G401 (cell line): ENCODE results near the gene LCT. TPM values are rescaled to one million over a fixed set of nuclear protein-coding genes. Genes with fewer than 3 reads are reported as not detected.
"Not testable (repeated sequence)": the region's sequence is repeated elsewhere in the genome, so short reads cannot be mapped to it uniquely, and the experiment has no call there.

ENCODE experiments used
- DNase-seq: peaks from one replicate; pipeline ENCODE4 v3.0.0-alpha.2; 2015; ENCODE audit warnings: low spot score
- in situ Hi-C: cut with HindIII; loops from 2 replicates; pipeline ENCODE4 v1.10.0; 2016; ENCODE audit warnings: low sequenced_read_pairs, mixed read lengths
- total RNA-seq: library from RNA; depleted of rRNA; stranded (reverse); fragments of >200 nt; shearing (Covaris generic); gene quantifications from 2 replicates; pipeline ENCODE4 v1.2.3, GENCODE V29; 2014; rRNA removed

LCT gene
- total RNA-seq, result not detected in 2 replicates

DNA sequence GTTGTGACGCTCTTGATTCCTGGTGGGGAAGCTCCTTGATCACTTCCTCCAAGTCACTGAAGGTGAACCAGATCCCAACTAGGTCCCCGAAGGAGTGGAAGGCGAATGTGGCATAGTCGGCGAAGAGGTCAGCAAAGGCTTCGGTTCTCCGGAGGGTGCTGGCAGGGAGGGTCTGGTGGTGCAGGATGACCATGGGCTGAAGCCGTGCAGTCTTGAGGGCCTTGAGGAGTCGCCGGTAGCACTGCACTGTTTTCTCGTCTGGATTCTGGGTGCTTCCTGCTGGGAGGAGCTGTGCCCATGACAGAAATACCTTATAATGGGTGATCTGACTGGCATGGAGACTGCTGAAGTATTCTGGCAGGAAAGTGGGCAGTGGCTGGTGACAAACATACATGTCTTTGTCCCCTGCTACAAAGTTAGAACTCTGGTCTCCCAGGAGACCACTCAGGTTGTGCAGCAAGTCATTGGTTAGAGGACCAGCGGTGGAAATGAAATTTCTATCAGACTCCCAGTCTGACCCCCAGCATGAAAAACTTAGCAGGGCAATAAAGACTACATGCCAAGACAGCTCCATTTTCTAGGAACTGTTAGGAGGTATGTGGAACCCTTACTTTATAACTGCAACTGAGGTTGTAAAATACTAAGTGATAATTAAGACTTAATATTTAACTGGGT, at the start of gene LCT:
TSS of gene LCT (minus strand) at position 589 of the 675 bp plus-strand sequence. CDS start at position 574, 15 bp downstream.
- no peak for DNase-seq
- in situ Hi-C loops, result no loop called here

DNA sequence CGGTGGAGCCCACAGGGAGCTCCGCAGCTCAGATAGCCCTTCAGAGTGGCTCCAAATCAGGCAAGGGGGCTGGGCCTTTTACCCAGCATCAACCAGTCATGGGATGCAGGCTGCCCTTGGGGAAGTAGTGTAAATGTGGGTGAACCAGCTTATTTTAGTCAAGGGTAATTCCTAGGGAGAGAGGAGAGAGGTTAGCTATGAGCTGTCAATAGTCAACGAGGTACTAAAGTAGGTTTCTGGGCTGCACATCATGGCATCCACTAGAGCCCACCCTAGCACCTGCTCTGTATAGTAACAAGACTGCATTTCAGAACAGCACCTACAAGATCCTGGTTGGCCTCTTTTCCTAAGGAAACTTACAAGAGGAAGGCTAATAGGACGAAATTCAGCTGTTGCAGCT, 48.7 kb upstream of the LCT start:
- in situ Hi-C loops, result no loop called here
- DNase-seq, result no peak

DNA sequence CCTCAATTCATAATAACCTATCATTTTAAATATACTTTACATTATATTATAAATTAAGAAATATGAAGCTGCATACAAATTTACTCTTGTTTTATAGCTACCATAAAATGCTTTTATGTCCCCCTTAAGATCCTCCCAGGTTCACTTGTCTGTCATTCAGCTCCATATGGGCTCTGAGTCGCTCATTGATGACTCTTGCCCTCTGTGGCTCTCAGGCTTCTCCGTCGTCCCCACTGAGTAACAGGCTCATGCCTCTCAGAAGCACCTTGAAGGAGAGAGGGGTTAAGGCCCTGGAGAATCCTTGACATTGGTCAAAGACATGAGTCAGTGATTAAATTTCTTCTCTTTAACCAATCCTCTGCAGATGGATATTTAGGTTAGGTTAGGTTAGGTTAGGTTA, 45.4 kb upstream of the LCT start:
- in situ Hi-C loops, result no loop called here

DNA sequence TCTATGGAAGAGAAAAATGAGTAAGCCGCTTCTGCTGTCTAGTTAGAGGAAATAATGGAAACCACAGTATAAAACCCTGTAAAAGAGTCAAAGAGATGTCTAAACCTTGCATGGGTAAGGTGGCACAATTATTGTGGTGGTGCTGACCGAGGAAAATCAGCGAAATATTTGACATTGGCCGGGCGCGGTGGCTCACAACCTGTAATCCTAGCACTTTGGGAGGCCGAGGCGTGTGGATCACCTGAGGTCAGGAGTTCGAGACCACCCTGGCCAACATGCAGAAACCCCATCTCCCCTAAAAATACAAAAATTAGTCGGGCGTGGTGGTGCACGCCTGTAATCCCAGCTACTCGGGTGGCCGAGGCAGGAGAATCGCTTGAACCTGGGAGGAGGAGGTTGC, 39.8 kb upstream of the LCT start:
- in situ Hi-C loops, DNase-seq: not testable (repeated sequence)

More for the DNA sequence above, 45.4 kb upstream of the LCT start:
- DNase-seq, result no peak

- peak; percentile 99 for DNase-seq
- in situ Hi-C loops, result no loop called here
Measured at GRCh38 chr2:135876066-135876711, 39.2 kb upstream of the LCT start, which contains the start of gene MCM6. TSS of gene MCM6 (minus strand) at chr2:135876443. CDS start at chr2:135876365, 78 bp downstream.

- peak; percentile 62 for DNase-seq
- in situ Hi-C loops, result no loop called here
Measured at GRCh38 chr2:135875491-135876065, 38.6 kb upstream of the LCT start.

DNA sequence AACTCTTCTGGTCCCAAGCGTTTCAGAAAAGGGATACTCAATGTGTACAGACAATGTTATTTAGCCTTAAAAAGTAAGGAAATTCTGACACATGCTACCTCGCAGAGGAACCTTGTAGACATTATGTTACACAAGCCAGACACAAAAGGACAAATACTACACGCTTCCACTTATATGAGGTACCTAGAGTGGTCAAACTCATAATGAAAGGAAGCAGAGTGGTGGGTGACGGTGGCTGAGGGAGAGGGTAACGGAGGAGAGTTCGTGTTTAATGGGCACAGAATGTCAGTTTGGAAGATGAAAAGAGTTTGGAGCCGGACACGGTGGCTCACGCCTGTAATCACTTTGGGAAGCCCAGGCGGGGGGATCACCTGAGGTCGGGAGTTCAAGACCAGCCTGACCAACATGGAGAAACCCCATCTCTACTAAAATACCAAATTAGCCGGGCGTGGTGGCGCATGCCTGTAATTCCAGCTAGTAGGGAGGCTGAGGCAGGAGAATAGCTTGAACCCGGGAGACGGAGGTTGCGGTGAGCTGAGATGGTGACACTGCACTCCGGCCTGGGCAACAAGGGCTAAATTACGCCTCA, 37.9 kb upstream of the LCT start:
- in situ Hi-C loops, result no loop called here
- DNase-seq, result no peak

DNA sequence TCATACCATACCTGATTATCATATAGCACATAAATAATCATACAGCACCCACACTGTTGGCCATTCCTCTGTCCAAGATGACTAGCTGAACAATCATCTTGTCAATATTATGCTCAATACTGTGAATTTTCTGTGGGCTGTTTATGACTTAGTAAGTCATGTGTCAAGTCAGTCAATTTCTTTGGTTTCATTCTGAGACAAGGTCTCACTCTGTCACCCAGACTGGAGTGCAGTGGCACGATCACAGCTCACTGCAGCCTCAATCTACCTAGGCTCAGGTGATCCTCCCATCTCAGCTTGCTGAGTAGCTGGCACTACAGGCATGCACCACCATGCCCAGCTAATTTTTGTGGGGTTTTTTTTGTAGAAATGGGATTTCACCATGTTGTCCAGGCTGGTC, 33.6 kb upstream of the LCT start:
- in situ Hi-C loops, result no loop called here
- no peak for DNase-seq

GRCh38 chr2:135863233-135863632, 26.2 kb upstream of the LCT start:
- in situ Hi-C loops, result no loop called here
- no peak for DNase-seq

DNA sequence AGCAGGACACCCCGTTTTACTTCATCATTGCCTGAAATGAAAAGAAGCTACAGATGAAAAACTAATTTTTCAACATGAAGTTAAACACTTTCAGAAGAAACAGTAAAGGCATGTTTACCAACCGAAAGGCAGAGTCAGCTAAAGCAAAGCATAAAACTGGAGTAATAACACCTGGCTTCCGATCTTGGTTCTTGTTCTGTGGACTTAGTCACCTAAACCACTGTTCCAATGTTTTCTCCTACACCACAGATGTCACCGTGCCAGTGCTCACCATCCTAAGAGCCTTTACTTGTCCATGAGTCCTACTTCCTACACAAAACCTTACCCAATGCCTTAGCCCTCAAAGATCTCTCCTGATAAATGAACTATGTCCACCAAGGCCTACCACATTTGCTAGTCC, 25.7 kb upstream of the LCT start:
- in situ Hi-C loops, result no loop called here
- no peak for DNase-seq

DNA sequence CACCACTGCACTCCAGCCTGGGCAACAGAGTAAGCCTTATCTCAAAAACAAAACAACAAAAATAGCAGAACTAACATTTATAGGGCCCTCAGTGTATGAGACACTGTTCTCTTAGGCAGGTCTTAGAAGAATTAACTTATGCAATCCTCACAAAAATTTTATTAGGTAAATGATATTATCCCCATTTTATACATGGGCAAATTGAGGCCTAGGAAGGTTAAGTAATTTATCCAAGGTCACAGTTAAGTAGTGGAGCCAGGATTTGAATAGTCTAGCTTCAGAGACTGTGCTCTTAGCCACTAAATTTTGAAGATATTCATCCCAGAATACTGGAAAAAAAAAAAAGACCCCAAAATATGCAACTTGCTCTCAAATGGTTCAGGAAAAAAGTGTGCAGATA, 16.4 kb upstream of the LCT start:
- DNase-seq, result no peak
- in situ Hi-C loops, result no loop called here

DNA sequence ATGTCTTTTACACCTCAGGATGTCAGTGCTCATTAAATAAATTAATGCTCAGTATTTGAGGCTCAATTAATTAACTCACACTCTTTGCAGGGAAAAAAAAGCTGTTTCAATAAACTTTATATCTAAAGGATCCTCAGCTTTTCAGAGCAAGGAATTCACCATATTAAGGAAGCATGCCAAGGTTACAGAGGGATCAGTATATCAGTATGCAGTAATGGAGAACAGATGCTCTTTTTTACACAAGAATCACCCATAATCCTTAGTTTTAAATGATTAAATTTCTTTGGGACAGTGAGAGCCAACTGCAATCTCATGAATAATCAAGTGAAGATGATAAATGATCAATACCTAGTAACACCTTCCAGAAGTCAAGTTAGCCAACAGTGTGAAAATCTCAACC, 14.9 kb upstream of the LCT start:
- in situ Hi-C loops, result no loop called here
- no peak for DNase-seq

GRCh38 chr2:135850892-135851668, 14.1 kb upstream of the LCT start:
- DNase-seq, result no peak
- in situ Hi-C loops, result no loop called here

DNA sequence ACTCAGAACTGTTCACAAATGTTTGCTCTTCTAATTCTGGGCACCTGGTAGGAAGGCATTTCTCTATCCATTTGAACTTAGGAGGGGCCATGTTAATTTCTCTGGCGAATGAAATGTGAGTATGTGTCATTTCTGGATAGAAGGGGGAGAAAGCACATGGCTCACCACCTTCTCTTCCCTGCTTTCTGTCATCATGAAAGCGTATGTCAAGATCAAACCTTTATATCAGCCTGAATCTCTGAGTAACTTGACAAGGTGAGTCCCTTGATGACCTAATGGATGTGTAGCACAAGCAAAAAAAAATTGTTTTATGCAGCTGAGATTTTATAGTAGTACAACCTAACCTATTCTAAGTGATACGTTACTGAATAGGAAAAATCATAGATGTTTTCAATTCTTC, 12.1 kb upstream of the LCT start:
- DNase-seq, result no peak
- in situ Hi-C loops, result no loop called here

GRCh38 chr2:135845997-135846396, 9.0 kb upstream of the LCT start:
- in situ Hi-C loops, result no loop called here
- DNase-seq, result no peak

GRCh38 chr2:135845257-135845656, 8.3 kb upstream of the LCT start:
- DNase-seq, result no peak
- in situ Hi-C loops, result no loop called here

DNA sequence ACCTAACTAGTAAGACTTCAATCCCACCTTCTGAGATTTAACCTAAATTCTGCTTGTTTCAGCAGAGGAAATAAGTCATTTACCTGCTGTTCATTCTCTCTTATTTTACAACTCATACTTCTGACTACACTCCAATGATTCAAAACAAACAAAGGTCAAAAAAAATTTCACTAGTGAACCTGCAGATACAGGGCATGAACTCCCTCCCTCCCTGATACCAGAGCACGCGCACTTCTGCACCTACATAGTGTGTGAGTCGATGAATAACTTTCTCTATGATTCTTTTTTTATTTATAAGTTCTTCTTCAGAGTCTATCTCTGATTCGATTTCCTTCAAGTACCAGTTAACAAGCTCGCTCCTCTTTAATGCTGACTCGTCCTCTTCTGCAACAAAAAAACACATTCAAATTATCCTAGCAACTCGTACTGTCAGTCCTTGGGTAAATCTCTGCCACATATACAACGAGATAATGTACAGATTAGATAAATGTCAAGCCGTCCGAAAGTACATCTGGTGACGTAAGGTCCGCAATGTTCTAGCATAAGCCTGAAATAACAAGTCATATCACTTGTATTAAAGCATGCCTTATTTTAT, 7.4 kb upstream of the LCT start:
- DNase-seq, result no peak
- in situ Hi-C loops, result no loop called here

DNA sequence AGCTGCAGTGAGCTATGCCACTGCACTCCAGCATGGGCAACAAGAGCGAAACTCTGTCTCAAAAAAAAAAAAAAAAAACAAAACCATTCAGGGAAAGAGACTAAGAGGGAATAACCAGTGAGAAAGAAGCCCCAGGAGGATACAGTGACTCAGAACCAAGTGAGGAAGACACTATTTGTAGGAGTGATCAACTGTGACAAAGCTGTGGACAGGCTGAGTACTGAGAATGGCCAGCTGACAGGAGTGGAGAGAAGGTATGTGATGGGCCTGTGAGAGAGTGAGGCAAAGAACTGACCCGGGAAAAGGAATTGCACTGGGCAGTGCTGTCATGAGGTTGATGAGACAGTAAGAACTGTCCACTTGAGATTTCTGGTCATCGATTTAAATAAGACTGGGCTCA, 6.7 kb upstream of the LCT start:
- no peak for DNase-seq

GRCh38 chr2:135840601-135841000, 3.6 kb upstream of the LCT start:
- DNase-seq, result no peak
- in situ Hi-C loops, result no loop called here

More for the DNA sequence above, 6.7 kb upstream of the LCT start:
- in situ Hi-C loops, result no loop called here
